Right atrium auricular region (tissue), 2 donors: ENCODE measurements around the gene NEU1. TPM values are rescaled to one million over a fixed set of nuclear protein-coding genes. Genes with fewer than 3 reads are reported as not detected.
"Not testable (repeated sequence)": the region's sequence is repeated elsewhere in the genome, so short reads cannot be mapped to it uniquely, and the experiment has no call there.

ENCODE experiments used
- DNase-seq: peaks from one replicate; pipeline ENCODE4 v3.0.0-alpha.2; 2019; ENCODE audit warnings: low spot score
- H3K27ac ChIP-seq, 2 donors: fragments of 200-600 bp; sonication (generic); 1 replicate in 1 of 2; 2 replicates in 1 of 2; pipeline ENCODE4 v1.5.1; 2016 to 2019
- H3K27me3 ChIP-seq, 2 donors: fragments of 200-600 bp; sonication (generic); one replicate each; pipeline versions ENCODE4 v1.5.1 to v1.6.0; 2017 to 2019
- H3K36me3 ChIP-seq: fragments of 200-600 bp; sonication (generic); one replicate; pipeline ENCODE4 v1.5.1; 2016
- H3K4me1 ChIP-seq, 2 donors: fragments of 200-600 bp; sonication (generic); one replicate each; pipeline versions ENCODE4 v1.5.1 to v1.6.0; 2017 to 2019
- H3K4me3 ChIP-seq, 2 donors: fragments of 200-600 bp; sonication (generic); 1 replicate in 1 of 2; 2 replicates in 1 of 2; pipeline ENCODE4 v1.5.1; 2017 to 2019; ENCODE audit warnings: mild to moderate bottlenecking in 1 of 2, moderate library complexity in 1 of 2
- H3K9me3 ChIP-seq, 2 donors: fragments of 200-600 bp; sonication (generic); one replicate each; pipeline ENCODE4 v1.5.1; 2019
- total RNA-seq, 2 donors: library from RNA; depleted of rRNA; stranded (reverse); fragments of >200 nt; gene quantifications; one replicate each; pipeline ENCODE4 v1.1.0, GENCODE V29; 2016
- TF ChIP-seq, protein P1 (sequence below), 2 donors: fragments of 200-600 bp; sonication (generic); IDR thresholded peaks; one replicate each; pipeline ENCODE4 v1.5.1; 2019; ENCODE audit warnings: antibody characterized with exemption in 2 of 2

Gene NEU1
- total RNA-seq, 2 donors from 2014 or later, result 28.0 to 37.7 TPM

GRCh38 chr6:31844507-31844906, 18.1 kb downstream of the NEU1 start:
- H3K4me3 ChIP-seq, result no peak overlapping the region
- H3K27ac ChIP-seq, result no peak overlapping the region
- no peaks in the 10 kb centered on the region for H3K27me3 ChIP-seq
- no peaks in the 10 kb centered on the region for H3K4me1 ChIP-seq
- peaks cover 20% of the 10 kb centered on the region for H3K36me3 ChIP-seq
- TF ChIP-seq, protein P1, sequence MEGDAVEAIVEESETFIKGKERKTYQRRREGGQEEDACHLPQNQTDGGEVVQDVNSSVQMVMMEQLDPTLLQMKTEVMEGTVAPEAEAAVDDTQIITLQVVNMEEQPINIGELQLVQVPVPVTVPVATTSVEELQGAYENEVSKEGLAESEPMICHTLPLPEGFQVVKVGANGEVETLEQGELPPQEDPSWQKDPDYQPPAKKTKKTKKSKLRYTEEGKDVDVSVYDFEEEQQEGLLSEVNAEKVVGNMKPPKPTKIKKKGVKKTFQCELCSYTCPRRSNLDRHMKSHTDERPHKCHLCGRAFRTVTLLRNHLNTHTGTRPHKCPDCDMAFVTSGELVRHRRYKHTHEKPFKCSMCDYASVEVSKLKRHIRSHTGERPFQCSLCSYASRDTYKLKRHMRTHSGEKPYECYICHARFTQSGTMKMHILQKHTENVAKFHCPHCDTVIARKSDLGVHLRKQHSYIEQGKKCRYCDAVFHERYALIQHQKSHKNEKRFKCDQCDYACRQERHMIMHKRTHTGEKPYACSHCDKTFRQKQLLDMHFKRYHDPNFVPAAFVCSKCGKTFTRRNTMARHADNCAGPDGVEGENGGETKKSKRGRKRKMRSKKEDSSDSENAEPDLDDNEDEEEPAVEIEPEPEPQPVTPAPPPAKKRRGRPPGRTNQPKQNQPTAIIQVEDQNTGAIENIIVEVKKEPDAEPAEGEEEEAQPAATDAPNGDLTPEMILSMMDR (IDR thresholded peaks at IDR 0.05), result no peak
- no peaks in the 10 kb centered on the region for H3K9me3 ChIP-seq
- no peak for DNase-seq

DNA sequence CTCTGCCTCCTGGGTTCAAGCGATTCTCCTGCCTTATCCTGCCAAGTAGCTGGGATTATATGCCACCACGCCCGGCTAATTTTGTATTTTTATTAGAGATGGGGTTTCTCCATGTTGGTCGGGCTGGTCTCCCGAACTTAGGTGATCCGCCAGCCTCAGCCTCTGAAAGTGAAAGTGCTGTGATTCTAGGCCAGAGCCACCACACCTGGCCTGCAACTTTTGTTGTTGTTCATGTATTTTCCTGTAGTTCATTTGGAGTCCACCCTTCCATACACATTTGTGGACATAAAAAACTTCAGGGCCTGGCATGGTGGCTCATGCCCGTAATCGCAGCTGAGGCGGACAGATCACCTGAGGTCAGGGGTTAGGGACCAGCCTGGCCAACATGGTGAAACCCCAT, 20.6 kb downstream of the NEU1 start:
- TF ChIP-seq, protein P1 (IDR thresholded peaks at IDR 0.05), result no peak
- Histone ChIP-seq H3K27ac (no peak overlapping the region), H3K36me3 (peaks cover 45% of the 10 kb centered on the region), H3K4me1 (peaks cover 0 to 19% of the 10 kb centered on the region in 2 donors), H3K27me3 (no peaks in the 10 kb centered on the region), H3K9me3 (no peaks in the 10 kb centered on the region), H3K4me3 (no peak overlapping the region)
- DNase-seq, result no peak

GRCh38 chr6:31839779-31840126, 22.9 kb downstream of the NEU1 start:
- peaks cover 0 to 40% of the 10 kb centered on the region in 2 donors for H3K4me1 ChIP-seq
- not testable (repeated sequence) for H3K4me3 ChIP-seq, H3K9me3 ChIP-seq, H3K27me3 ChIP-seq, H3K27ac ChIP-seq, DNase-seq
- H3K36me3 ChIP-seq, result peaks cover 51% of the 10 kb centered on the region

- Histone ChIP-seq H3K4me1 (peaks cover 0 to 43% of the 10 kb centered on the region in 2 donors), H3K4me3 (no peak overlapping the region), H3K9me3 (no peaks in the 10 kb centered on the region), H3K27ac (no peak overlapping the region), H3K27me3 (no peaks in the 10 kb centered on the region), H3K36me3 (peaks cover 51% of the 10 kb centered on the region)
- DNase-seq, result no peak
- TF ChIP-seq, protein P1 (IDR thresholded peaks at IDR 0.05), result no peak
Observed at GRCh38 chr6:31838968-31839367, 23.7 kb downstream of the NEU1 start.

DNA sequence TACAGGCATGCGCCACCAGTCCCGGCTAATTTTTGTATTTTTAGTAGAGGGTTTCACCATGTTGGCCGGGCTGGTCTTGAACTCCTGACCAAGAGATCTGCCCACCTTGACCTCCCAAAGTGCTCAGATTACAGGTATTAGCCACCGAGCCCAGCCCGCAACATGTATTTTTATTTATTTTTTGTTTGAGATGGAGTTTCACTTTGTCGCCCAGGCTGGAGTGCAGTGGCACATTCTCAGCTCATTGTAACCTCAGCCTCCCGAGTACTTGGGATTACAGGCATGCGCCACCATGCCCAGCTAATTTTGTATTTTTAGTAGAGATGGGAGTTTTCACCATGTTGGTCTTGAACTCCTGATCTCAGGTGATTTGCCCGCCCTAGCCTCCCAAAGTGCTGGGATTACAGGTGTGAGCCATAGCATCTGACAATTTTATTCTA, 24.5 kb downstream of the NEU1 start:
- not testable (repeated sequence) for H3K9me3 ChIP-seq, DNase-seq, H3K27ac ChIP-seq, H3K4me3 ChIP-seq, H3K27me3 ChIP-seq
- peaks cover 0 to 47% of the 10 kb centered on the region in 2 donors for H3K4me1 ChIP-seq
- H3K36me3 ChIP-seq, result peaks cover 51% of the 10 kb centered on the region

GRCh38 chr6:31837369-31838113, 25.1 kb downstream of the NEU1 start:
- H3K9me3 ChIP-seq, result no peaks in the 10 kb centered on the region
- TF ChIP-seq, protein P1 (IDR thresholded peaks at IDR 0.05), result no peak
- peaks cover 51% of the 10 kb centered on the region for H3K36me3 ChIP-seq
- no peaks in the 10 kb centered on the region for H3K27me3 ChIP-seq
- H3K4me1 ChIP-seq, result peaks cover 0 to 47% of the 10 kb centered on the region in 2 donors
- H3K27ac ChIP-seq, result peak overlapping the region; percentile 98
- peak overlapping the region in 1 of 2 donors; percentile 7 for H3K4me3 ChIP-seq
- no peak for DNase-seq
